Activated CD8-positive, alpha-beta T cell treated with anti-CD3 and anti-CD28 coated beads for 36 hours (primary cell): Measurements from ENCODE around the gene WLS. TPM values are rescaled to one million over a fixed set of nuclear protein-coding genes. Genes with fewer than 3 reads are reported as not detected.

Experiments used
- ATAC-seq: fragments of 200-7000 bp; cut with Tn5 transposase; one replicate; pipeline ENCODE4 v1.10.0; 2021; ENCODE audit warnings: mild to moderate bottlenecking, moderate library complexity
- CTCF ChIA-PET: fragments of 350-600 bp; sonication (Branson Sonifier 250); formaldehyde crosslinking; loops from one replicate; lab custom pipeline; 2021; ENCODE audit warnings: antibody characterized with exemption; lab: Charles Lee
- POLR2A ChIA-PET: fragments of 350-600 bp; sonication (Branson Sonifier 250); formaldehyde crosslinking; loops from one replicate; lab custom pipeline; 2021; ENCODE audit warnings: antibody characterized with exemption; lab: Charles Lee
- DNase-seq: peaks from one replicate; pipeline ENCODE4 v3.0.0-alpha.2; 2020
- H3K27ac Mint-ChIP-seq: one replicate; pipeline ENCODE4 v1.8.0; 2021; ENCODE audit warnings: mild to moderate bottlenecking, mixed read lengths
- H3K27me3 Mint-ChIP-seq: one replicate; pipeline ENCODE4 v1.8.0; 2021; ENCODE audit warnings: mixed read lengths
- H3K36me3 Mint-ChIP-seq: one replicate; pipeline ENCODE4 v1.8.0; 2021; ENCODE audit warnings: low read depth, mixed read lengths
- H3K4me1 Mint-ChIP-seq: one replicate; pipeline ENCODE4 v1.8.0; 2021; ENCODE audit warnings: low read depth, mixed read lengths
- H3K4me3 Mint-ChIP-seq: one replicate; pipeline ENCODE4 v1.8.0; 2021; ENCODE audit warnings: mild to moderate bottlenecking, moderate library complexity, mixed read lengths
- H3K9me3 Mint-ChIP-seq: one replicate; pipeline ENCODE4 v1.8.0; 2021; ENCODE audit warnings: mixed read lengths
- intact Hi-C: fragments of 100-400 bp; cut with micrococcal nuclease; formaldehyde crosslinking; loops from one replicate; pipeline ENCODE4 v1.10.0; 2022
- total RNA-seq, 2 experiments: library from RNA; stranded (reverse); gene quantifications; one replicate each; pipeline ENCODE4 v1.2.3, GENCODE V29; 2021
- TF ChIP-seq, protein P1 (sequence below): fragments of 200-600 bp; IDR thresholded peaks from one replicate; pipeline ENCODE4 v1.8.0; 2022; ENCODE audit warnings: antibody characterized with exemption, mild to moderate bottlenecking

Gene WLS
- total RNA-seq, 2 experiments from 2014 or later: not detected

GRCh38 chr1:68196676-68197075 lies 35.6 kb downstream of the WLS start:
- Mint-ChIP-seq H3K27me3 (peaks cover 1% of the 10 kb centered on the region), H3K36me3 (no peaks in the 10 kb centered on the region), H3K9me3 (no peaks in the 10 kb centered on the region), H3K27ac (no peak overlapping the region), H3K4me1 (no peaks in the 10 kb centered on the region), H3K4me3 (no peak overlapping the region)
- intact Hi-C loops: no loop called here
- TF ChIP-seq, protein P1, sequence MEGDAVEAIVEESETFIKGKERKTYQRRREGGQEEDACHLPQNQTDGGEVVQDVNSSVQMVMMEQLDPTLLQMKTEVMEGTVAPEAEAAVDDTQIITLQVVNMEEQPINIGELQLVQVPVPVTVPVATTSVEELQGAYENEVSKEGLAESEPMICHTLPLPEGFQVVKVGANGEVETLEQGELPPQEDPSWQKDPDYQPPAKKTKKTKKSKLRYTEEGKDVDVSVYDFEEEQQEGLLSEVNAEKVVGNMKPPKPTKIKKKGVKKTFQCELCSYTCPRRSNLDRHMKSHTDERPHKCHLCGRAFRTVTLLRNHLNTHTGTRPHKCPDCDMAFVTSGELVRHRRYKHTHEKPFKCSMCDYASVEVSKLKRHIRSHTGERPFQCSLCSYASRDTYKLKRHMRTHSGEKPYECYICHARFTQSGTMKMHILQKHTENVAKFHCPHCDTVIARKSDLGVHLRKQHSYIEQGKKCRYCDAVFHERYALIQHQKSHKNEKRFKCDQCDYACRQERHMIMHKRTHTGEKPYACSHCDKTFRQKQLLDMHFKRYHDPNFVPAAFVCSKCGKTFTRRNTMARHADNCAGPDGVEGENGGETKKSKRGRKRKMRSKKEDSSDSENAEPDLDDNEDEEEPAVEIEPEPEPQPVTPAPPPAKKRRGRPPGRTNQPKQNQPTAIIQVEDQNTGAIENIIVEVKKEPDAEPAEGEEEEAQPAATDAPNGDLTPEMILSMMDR: no peak
- CTCF ChIA-PET: no interaction called here
- ATAC-seq: no peak
- POLR2A ChIA-PET: no interaction called here
- no peak for DNase-seq

GRCh38 chr1:68191717-68192116 lies 40.6 kb downstream of the WLS start:
- CTCF ChIA-PET: no interaction called here

GRCh38 chr1:68188644-68189340 lies 43.5 kb downstream of the WLS start:
- TF ChIP-seq, protein P1: no peak
- intact Hi-C loops: no loop called here

More at GRCh38 chr1:68191717-68192116, 40.6 kb downstream of the WLS start:
- Mint-ChIP-seq H3K36me3 (no peaks in the 10 kb centered on the region), H3K27ac (no peak overlapping the region), H3K4me3 (no peak overlapping the region), H3K27me3 (peaks cover 1% of the 10 kb centered on the region), H3K9me3 (peaks cover 4% of the 10 kb centered on the region), H3K4me1 (no peaks in the 10 kb centered on the region)
- DNase-seq (no peak), ATAC-seq (no peak)
- TF ChIP-seq, protein P1: no peak
- POLR2A ChIA-PET: no interaction called here
- intact Hi-C loops: no loop called here

GRCh38 chr1:68188060-68188538 lies 44.2 kb downstream of the WLS start:
- POLR2A ChIA-PET: no interaction called here
- CTCF ChIA-PET: no interaction called here

More at GRCh38 chr1:68188644-68189340, 43.5 kb downstream of the WLS start:
- ChIA-PET POLR2A (no interaction called here), CTCF (no interaction called here)
- Mint-ChIP-seq H3K4me3 (no peak overlapping the region), H3K27me3 (peaks cover 6% of the 10 kb centered on the region), H3K36me3 (no peaks in the 10 kb centered on the region), H3K27ac (no peak overlapping the region), H3K4me1 (no peaks in the 10 kb centered on the region), H3K9me3 (peaks cover 4% of the 10 kb centered on the region)
- no peak for DNase-seq
- ATAC-seq: no peak

DNA sequence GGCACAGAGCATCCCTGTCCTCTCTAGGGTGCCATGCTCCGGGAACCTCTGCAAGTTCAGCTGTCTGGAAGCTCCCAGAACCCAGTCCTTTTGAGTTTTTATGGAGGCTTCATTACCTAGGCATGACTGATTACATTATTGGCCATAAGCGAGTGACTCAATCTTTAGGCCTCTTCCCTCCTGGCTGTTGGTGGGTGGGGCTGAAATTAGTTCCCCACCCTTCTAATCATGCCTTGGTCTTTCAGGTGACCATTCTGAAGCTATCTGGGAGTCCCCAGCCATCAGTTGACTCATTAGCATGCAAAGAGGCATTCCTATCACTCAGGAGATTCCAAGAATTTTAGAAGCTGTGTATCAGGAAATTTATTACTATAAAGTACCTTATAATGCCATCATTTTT lies 46.6 kb downstream of the WLS start:
- H3K36me3 Mint-ChIP-seq: no peaks in the 10 kb centered on the region
- TF ChIP-seq, protein P1: no peak
- intact Hi-C loops: no loop called here
- H3K4me3 Mint-ChIP-seq: no peak overlapping the region
- CTCF ChIA-PET: no interaction called here
- ATAC-seq (no peak), DNase-seq (no peak)
- H3K4me1 Mint-ChIP-seq: no peaks in the 10 kb centered on the region
- H3K9me3 Mint-ChIP-seq: peaks cover 4% of the 10 kb centered on the region
- no peak overlapping the region for H3K27ac Mint-ChIP-seq
- POLR2A ChIA-PET: no interaction called here
- H3K27me3 Mint-ChIP-seq: peaks cover 5% of the 10 kb centered on the region

More at GRCh38 chr1:68188060-68188538, 44.2 kb downstream of the WLS start:
- intact Hi-C loops: no loop called here
- ATAC-seq (no peak), DNase-seq (no peak)
- Mint-ChIP-seq H3K36me3 (no peaks in the 10 kb centered on the region), H3K4me3 (no peak overlapping the region), H3K27ac (no peak overlapping the region), H3K9me3 (peaks cover 4% of the 10 kb centered on the region), H3K4me1 (no peaks in the 10 kb centered on the region), H3K27me3 (peaks cover 5% of the 10 kb centered on the region)
- TF ChIP-seq, protein P1: no peak
